Measurements from ENCODE around the gene IKZF1.

IKZF1 gene

GRCh38 chr7:50298811-50299562 lies 5.5 kb upstream of the IKZF1 start:
- Mint-ChIP-seq H3K9me3 (no peaks in the 10 kb centered on the region), H3K27me3 (no peaks in the 10 kb centered on the region), H3K4me1 (peaks cover 65% of the 10 kb centered on the region), H3K4me3 (no peak overlapping the region), H3K27ac (no peak overlapping the region)
- DNase-seq (no peak), ATAC-seq (no peak)

- no peak for DNase-seq
- H3K27ac Mint-ChIP-seq, result peak overlapping the region; percentile 3 to 8
- no peaks in the 10 kb centered on the region for H3K9me3 Mint-ChIP-seq
- ATAC-seq, result no peak
- no peaks in the 10 kb centered on the region for H3K27me3 Mint-ChIP-seq
- H3K4me1 Mint-ChIP-seq, result peaks cover 62% of the 10 kb centered on the region
- H3K4me3 Mint-ChIP-seq, result peak overlapping the region; percentile 51 to 66
These were observed 4.2 kb upstream of the IKZF1 start for GRCh38 chr7:50300336-50300735.

- ATAC-seq, result no peak
- H3K9me3 Mint-ChIP-seq, result no peaks in the 10 kb centered on the region
- H3K27me3 Mint-ChIP-seq, result no peaks in the 10 kb centered on the region
- H3K4me1 Mint-ChIP-seq, result peaks cover 54% of the 10 kb centered on the region
- no peak for DNase-seq
- peak overlapping the region in 1 of 2 donors; percentile 91 for H3K27ac Mint-ChIP-seq
- H3K4me3 Mint-ChIP-seq, result peak overlapping the region; percentile 74 to 85
These were observed 1.8 kb upstream of the IKZF1 start for GRCh38 chr7:50302486-50303334.

GRCh38 chr7:50303335-50304128 lies 984 bp upstream of the IKZF1 start:
- H3K4me1 Mint-ChIP-seq, result peaks cover 61% of the 10 kb centered on the region
- peak overlapping the region; percentile 74 to 85 for H3K4me3 Mint-ChIP-seq
- H3K27me3 Mint-ChIP-seq, result no peaks in the 10 kb centered on the region
- peak; percentile 32 for ATAC-seq
- peak overlapping the region; percentile 59 to 91 for H3K27ac Mint-ChIP-seq
- no peaks in the 10 kb centered on the region for H3K9me3 Mint-ChIP-seq
- DNase-seq, result peak in 1 of 2 donors; percentile 45

GRCh38 chr7:50304911-50305582 lies 531 bp downstream of the IKZF1 start:
- Mint-ChIP-seq H3K9me3 (no peaks in the 10 kb centered on the region), H3K27ac (peak overlapping the region; percentile 99 to 100), H3K4me3 (peak overlapping the region; percentile 91 to 98), H3K27me3 (no peaks in the 10 kb centered on the region), H3K4me1 (peaks cover 50% of the 10 kb centered on the region)
- DNase-seq (peak; percentile 63 to 72), ATAC-seq (peak; percentile 71)

- Mint-ChIP-seq H3K27me3 (no peaks in the 10 kb centered on the region), H3K4me1 (peaks cover 42% of the 10 kb centered on the region), H3K9me3 (no peaks in the 10 kb centered on the region), H3K4me3 (peak overlapping the region; percentile 91 to 98), H3K27ac (peak overlapping the region; percentile 99 to 100)
- ATAC-seq (no peak), DNase-seq (no peak)
These were observed 1.3 kb downstream of the IKZF1 start for GRCh38 chr7:50305583-50306493.

GRCh38 chr7:50306494-50307367 lies 2.2 kb downstream of the IKZF1 start:
- ATAC-seq (no peak), DNase-seq (no peak)
- Mint-ChIP-seq H3K27me3 (no peaks in the 10 kb centered on the region), H3K4me1 (peaks cover 33% of the 10 kb centered on the region), H3K4me3 (peak overlapping the region; percentile 91 to 98), H3K9me3 (no peaks in the 10 kb centered on the region), H3K27ac (peak overlapping the region; percentile 89 to 99)

GRCh38 chr7:50307368-50308032 lies 3.0 kb downstream of the IKZF1 start:
- Mint-ChIP-seq H3K27me3 (no peaks in the 10 kb centered on the region), H3K27ac (peak overlapping the region; percentile 89 to 99), H3K4me3 (peak overlapping the region; percentile 91 to 98), H3K4me1 (peaks cover 26% of the 10 kb centered on the region), H3K9me3 (no peaks in the 10 kb centered on the region)
- peak in 1 of 2 donors; percentile 76 for DNase-seq
- peak; percentile 31 for ATAC-seq

GRCh38 chr7:50308203-50308531 lies 3.7 kb downstream of the IKZF1 start:
- peak overlapping the region; percentile 89 to 99 for H3K27ac Mint-ChIP-seq
- ATAC-seq, result no peak
- no peak for DNase-seq
- H3K9me3 Mint-ChIP-seq, result no peaks in the 10 kb centered on the region
- H3K4me3 Mint-ChIP-seq, result peak overlapping the region; percentile 91 to 98
- peaks cover 25% of the 10 kb centered on the region for H3K4me1 Mint-ChIP-seq
- H3K27me3 Mint-ChIP-seq, result no peaks in the 10 kb centered on the region

- no peaks in the 10 kb centered on the region for H3K27me3 Mint-ChIP-seq
- peaks cover 27% of the 10 kb centered on the region for H3K4me1 Mint-ChIP-seq
- peak overlapping the region; percentile 89 to 99 for H3K27ac Mint-ChIP-seq
- peak overlapping the region; percentile 91 to 98 for H3K4me3 Mint-ChIP-seq
- peak; percentile 54 for ATAC-seq
- H3K9me3 Mint-ChIP-seq, result no peaks in the 10 kb centered on the region
- peak in 1 of 2 donors; percentile 61 for DNase-seq
These were observed 4.2 kb downstream of the IKZF1 start for GRCh38 chr7:50308532-50309385.

- Mint-ChIP-seq H3K4me1 (peaks cover 37% of the 10 kb centered on the region), H3K4me3 (peak overlapping the region; percentile 91 to 98), H3K27ac (peak overlapping the region; percentile 89 to 99), H3K9me3 (no peaks in the 10 kb centered on the region), H3K27me3 (no peaks in the 10 kb centered on the region)
- ATAC-seq, result no peak
- no peak for DNase-seq
These were observed 5.2 kb downstream of the IKZF1 start for GRCh38 chr7:50309721-50310120.

GRCh38 chr7:50310361-50310760 lies 5.8 kb downstream of the IKZF1 start:
- H3K27me3 Mint-ChIP-seq, result no peaks in the 10 kb centered on the region
- H3K27ac Mint-ChIP-seq, result peak overlapping the region; percentile 89 to 99
- DNase-seq (no peak), ATAC-seq (no peak)
- no peaks in the 10 kb centered on the region for H3K9me3 Mint-ChIP-seq
- peaks cover 43% of the 10 kb centered on the region for H3K4me1 Mint-ChIP-seq
- peak overlapping the region; percentile 91 to 98 for H3K4me3 Mint-ChIP-seq

Measured in stimulated activated naive CD8-positive, alpha-beta T cell treated with anti-CD3 and anti-CD28 coated beads, Interleukin-15, amount 100 ng/mL, for 72 hours (primary cell).